ENCODE results near the gene DIDO1.
"Not testable (repeated sequence)": the region's sequence is repeated elsewhere in the genome, so short reads cannot be mapped to it uniquely, and the experiment has no call there.

The DIDO1 gene

GRCh38 chr20:62967149-62967501, 40.8 kb upstream of the DIDO1 start:
- TF ChIP-seq GATA1 (IDR thresholded peaks at IDR 0.05; ENCODE audit: low read depth, low read length) (no peak), POLR2A (IDR thresholded peaks at IDR 0.05; ENCODE audit: low read length) (no peak)

GRCh38 chr20:62966212-62967148, 40.2 kb upstream of the DIDO1 start:
- DNase-seq, result no peak
- TF ChIP-seq GATA1 (IDR thresholded peaks at IDR 0.05; ENCODE audit: low read depth, low read length) (no peak), POLR2A (IDR thresholded peaks at IDR 0.05; ENCODE audit: low read length) (no peak)

More at GRCh38 chr20:62967149-62967501, 40.8 kb upstream of the DIDO1 start:
- no peak for DNase-seq

DNA sequence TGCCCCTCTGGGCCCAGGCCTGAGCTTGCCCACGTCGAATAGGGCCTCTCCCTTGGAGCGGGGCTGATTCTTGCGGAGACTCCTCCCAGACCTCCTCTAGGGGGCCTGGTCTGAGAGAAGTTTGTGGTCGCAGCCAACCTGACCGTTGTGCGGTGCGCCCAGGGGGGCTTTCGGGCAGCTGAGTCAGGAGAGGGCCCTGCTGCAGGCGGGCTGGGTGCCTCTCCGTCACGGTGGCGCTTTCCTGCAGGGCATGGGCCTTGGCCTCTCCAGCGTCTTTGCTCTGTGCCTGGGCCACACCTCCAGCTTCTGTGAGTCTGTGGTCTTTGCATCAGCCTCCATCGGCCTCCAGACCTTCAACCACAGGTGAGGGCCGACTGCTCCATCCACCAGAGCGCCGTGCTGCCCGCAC, 39.1 kb upstream of the DIDO1 start:
- DNase-seq, result no peak
- TF ChIP-seq GATA1 (IDR thresholded peaks at IDR 0.05; ENCODE audit: low read depth, low read length) (no peak), POLR2A (IDR thresholded peaks at IDR 0.05; ENCODE audit: low read length) (no peak)

GRCh38 chr20:62964700-62965099, 38.4 kb upstream of the DIDO1 start:
- no peak for DNase-seq
- TF ChIP-seq GATA1 (IDR thresholded peaks at IDR 0.05; ENCODE audit: low read depth, low read length) (no peak), POLR2A (IDR thresholded peaks at IDR 0.05; ENCODE audit: low read length) (no peak)

- TF ChIP-seq POLR2A (IDR thresholded peaks at IDR 0.05; ENCODE audit: low read length) (no peak), GATA1 (IDR thresholded peaks at IDR 0.05; ENCODE audit: low read depth, low read length) (no peak)
- DNase-seq, result no peak
Measured at GRCh38 chr20:62963614-62964397, 37.5 kb upstream of the DIDO1 start.

GRCh38 chr20:62962891-62963613, 36.7 kb upstream of the DIDO1 start:
- no peak for TF ChIP-seq GATA1 (IDR thresholded peaks at IDR 0.05; ENCODE audit: low read depth, low read length)
- no peak for DNase-seq

DNA sequence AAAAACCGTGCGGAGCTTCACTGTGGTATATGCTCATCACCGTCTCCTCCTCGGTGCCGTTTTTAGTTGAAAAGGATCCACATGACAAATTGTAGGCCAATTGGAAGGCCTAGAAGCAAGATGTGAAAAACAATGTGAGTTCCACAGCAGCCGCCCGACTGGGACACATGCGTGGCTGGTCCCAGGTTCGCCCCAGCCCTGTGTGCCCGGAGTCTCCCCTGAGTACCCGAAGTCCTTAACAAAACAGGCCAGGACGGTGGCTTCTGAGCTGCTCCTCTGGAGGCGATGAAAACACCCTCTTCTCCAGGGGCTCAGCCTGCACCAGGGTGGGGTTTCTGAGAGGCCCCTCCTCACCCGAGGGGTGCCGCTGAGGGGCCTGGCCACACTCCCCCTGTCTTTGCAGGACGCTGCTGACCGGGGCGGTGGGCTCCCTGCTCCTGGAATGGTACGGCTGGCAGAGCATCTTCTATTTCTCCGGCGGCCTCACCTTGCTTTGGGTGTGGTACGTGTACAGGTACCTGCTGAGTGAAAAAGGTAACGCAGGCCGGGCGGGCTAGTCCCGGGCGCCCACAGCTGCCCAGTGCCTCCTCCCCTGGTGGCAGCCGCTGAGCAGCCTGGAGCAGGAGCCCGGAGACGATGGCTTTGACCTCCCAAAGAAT, 36.0 kb upstream of the DIDO1 start:
- TF ChIP-seq GATA1 (IDR thresholded peaks at IDR 0.05; ENCODE audit: low read depth, low read length) (no peak), POLR2A (IDR thresholded peaks at IDR 0.05; ENCODE audit: low read length) (no peak)
- DNase-seq, result no peak

DNA sequence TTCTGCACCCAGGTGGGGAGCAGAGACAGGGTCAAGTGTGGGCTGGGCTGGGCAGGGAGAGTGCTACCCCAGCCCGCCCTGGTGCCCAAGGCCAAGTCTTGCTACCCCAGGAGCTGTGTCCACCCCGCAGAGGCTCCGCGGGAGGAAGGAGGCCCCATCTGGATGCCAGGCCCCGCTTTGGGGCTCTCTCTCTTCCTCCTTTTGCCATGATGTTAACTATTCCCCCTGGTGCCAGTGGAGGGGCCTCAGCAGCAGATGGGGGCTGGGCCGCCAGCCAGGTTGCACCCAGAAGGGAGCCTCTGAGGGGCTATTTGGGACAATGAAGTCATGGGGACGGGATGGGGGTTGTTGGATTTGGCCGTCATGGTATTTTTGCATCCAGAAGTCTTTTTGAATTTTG, 35.5 kb upstream of the DIDO1 start:
- no peak for TF ChIP-seq GATA1 (IDR thresholded peaks at IDR 0.05; ENCODE audit: low read depth, low read length)
- no peak for TF ChIP-seq POLR2A (IDR thresholded peaks at IDR 0.05; ENCODE audit: low read length)
- DNase-seq, result no peak

GRCh38 chr20:62961310-62961783, 35.0 kb upstream of the DIDO1 start:
- TF ChIP-seq GATA1 (IDR thresholded peaks at IDR 0.05; ENCODE audit: low read depth, low read length), result no peak
- no peak for DNase-seq

GRCh38 chr20:62960446-62961309, 34.4 kb upstream of the DIDO1 start:
- DNase-seq, result not testable (repeated sequence)

- TF ChIP-seq POLR2A (IDR thresholded peaks at IDR 0.05; ENCODE audit: low read length), result no peak
- TF ChIP-seq GATA1 (IDR thresholded peaks at IDR 0.05; ENCODE audit: low read depth, low read length), result no peak
Measured at GRCh38 chr20:62959998-62960436, 33.7 kb upstream of the DIDO1 start.

DNA sequence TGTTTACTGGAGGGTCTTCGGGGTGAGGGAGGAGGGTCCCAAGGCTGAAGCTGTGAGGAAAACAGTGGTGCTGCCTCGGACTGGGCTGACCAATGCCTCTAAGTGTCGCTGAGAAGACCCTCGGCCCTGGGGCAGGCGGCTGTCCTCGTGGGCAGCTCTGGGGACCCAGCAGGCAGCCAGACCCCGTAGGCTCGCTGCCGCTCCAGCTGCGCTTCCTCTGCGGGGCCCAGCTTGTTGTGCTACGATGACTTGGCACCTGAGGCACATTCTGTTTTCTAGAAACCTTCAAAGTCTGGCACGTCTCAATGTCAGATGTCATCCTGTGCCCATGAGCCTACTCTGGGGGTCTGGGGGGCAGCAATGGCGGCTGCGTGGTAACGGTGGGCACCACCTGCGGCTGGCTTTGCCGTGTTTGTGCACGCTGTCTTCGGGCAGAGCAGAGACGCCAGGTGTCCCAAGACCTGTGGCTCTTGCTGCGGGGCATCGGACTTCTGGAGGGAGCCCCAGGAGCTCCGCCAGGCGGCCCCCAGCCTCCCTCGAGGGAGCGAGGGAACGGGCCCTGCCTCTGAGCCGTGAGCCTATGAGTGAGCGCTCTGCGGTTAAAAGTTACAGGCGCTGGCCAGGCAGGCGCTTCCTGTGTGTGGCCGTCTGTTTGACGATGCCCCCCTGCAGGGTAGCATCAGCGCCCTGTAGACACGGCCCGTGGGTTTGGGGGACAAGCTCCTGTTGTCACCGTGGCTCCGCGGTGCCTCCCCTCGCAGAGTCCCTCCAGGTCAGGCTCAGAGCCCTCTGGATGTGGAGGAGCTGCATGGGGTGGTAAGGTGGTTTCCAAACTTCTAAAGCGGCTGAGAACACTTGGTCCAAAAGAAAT, 33.0 kb upstream of the DIDO1 start:
- TF ChIP-seq GATA1 (IDR thresholded peaks at IDR 0.05; ENCODE audit: low read depth, low read length), result no peak
- no peak for TF ChIP-seq POLR2A (IDR thresholded peaks at IDR 0.05; ENCODE audit: low read length)

More at GRCh38 chr20:62959998-62960436, 33.7 kb upstream of the DIDO1 start:
- DNase-seq, result no peak

More for the DNA sequence above, 33.0 kb upstream of the DIDO1 start:
- no peak for DNase-seq

Data from erythroblast (primary cell).